GM12878 (cell line): ENCODE measurements around the gene VPS18.

Experiments
- BCL3 ChIP-seq: IDR thresholded peaks from 2 replicates; pipeline ENCODE4 v1.6.1; 2011; ENCODE audit warnings: borderline replicate concordance, low read depth, mild to moderate bottlenecking, moderate library complexity, low read length; ENCODE audit not compliant: insufficient read depth, poor library complexity, severe bottlenecking
- CTCF ChIP-seq, 3 experiments: IDR thresholded peaks in 2 of 3; conservative IDR thresholded peaks in 1 of 3; 2 replicates each; pipeline ENCODE4 v1.5.1; 2011; ENCODE audit warnings: low read depth in 3 of 3, low read length in 3 of 3, mild to moderate bottlenecking in 3 of 3, control low read depth in 2 of 3, moderate library complexity in 2 of 3, inconsistent platforms in 1 of 3, mixed read lengths in 1 of 3; ENCODE audit not compliant: control insufficient read depth in 2 of 3, insufficient read depth in 1 of 3; ENCODE audit errors: extremely low read depth in 1 of 3
- FOS ChIP-seq: IDR thresholded peaks from 3 replicates; pipeline ENCODE4 v1.6.1; 2011; ENCODE audit warnings: borderline replicate concordance; ENCODE audit not compliant: insufficient read length; ENCODE audit errors: extremely low read depth
- HDAC2 ChIP-seq: fragments of 200-600 bp; sonication (generic); IDR thresholded peaks from 2 replicates; pipeline ENCODE4 v1.6.1; 2017
- MAX ChIP-seq: IDR thresholded peaks from 2 replicates; pipeline ENCODE4 v1.6.1; 2012; ENCODE audit warnings: low read depth, low read length, improper control_type of control experiment
- PAX8 ChIP-seq: fragments of 450-650 bp; IDR thresholded peaks from 2 replicates; pipeline ENCODE4 v1.6.1; 2017; ENCODE audit warnings: mild to moderate bottlenecking, moderate library complexity
- POLR2A ChIP-seq: IDR thresholded peaks from 2 replicates; pipeline ENCODE4 v1.6.1; 2011; ENCODE audit warnings: low read depth, mild to moderate bottlenecking, low read length
- POLR2AphosphoS5 ChIP-seq: IDR thresholded peaks from 2 replicates; pipeline ENCODE4 v1.6.1; 2011; ENCODE audit warnings: mild to moderate bottlenecking, low read length, inconsistent platforms
- RCOR1 ChIP-seq: conservative IDR thresholded peaks from 2 replicates; pipeline ENCODE4 v1.6.1; 2012; ENCODE audit warnings: low read depth, low read length, improper control_type of control experiment
- SIN3A ChIP-seq: IDR thresholded peaks from 2 replicates; pipeline ENCODE4 v1.6.1; 2012; ENCODE audit warnings: low read depth, low read length, improper control_type of control experiment
- SMC3 ChIP-seq: IDR thresholded peaks from 2 replicates; pipeline ENCODE4 v1.6.1; 2011; ENCODE audit warnings: low read length, improper control_type of control experiment, borderline replicate concordance
- SUZ12 ChIP-seq: fragments of 200-600 bp; sonication (generic); IDR thresholded peaks from one replicate; pipeline ENCODE4 v1.6.1; 2018; ENCODE audit warnings: antibody characterized with exemption, mild to moderate bottlenecking; ENCODE audit not compliant: unreplicated experiment
- TAF1 ChIP-seq: IDR thresholded peaks from 2 replicates; pipeline ENCODE4 v1.6.1; 2011; ENCODE audit warnings: mild to moderate bottlenecking, low read depth, low read length, borderline replicate concordance
- ZNF274 ChIP-seq: IDR thresholded peaks from one replicate; pipeline ENCODE4 v1.8.0; 2011; ENCODE audit not compliant: insufficient read length, insufficient read depth

GRCh38 chr15:40940296-40940801, 46.1 kb downstream of the VPS18 start:
- TF ChIP-seq CTCF (IDR thresholded peaks at IDR 0.05 in 2 of 3, conservative IDR thresholded peaks at IDR 0.05 in 1 of 3; ENCODE audit: control insufficient read depth in 2 of 3, extremely low read depth in 1 of 3, insufficient read depth in 1 of 3, low read depth in 3 of 3, low read length in 3 of 3), result no peak
- no peak for TF ChIP-seq PAX8
- no peak for TF ChIP-seq TAF1
- no peak for TF ChIP-seq MAX
- TF ChIP-seq ZNF274, result no peak
- TF ChIP-seq POLR2A, result no peak
- TF ChIP-seq FOS, result no peak
- no peak for TF ChIP-seq RCOR1
- no peak for TF ChIP-seq SIN3A
- TF ChIP-seq HDAC2, result no peak
- TF ChIP-seq SUZ12, result no peak
- no peak for TF ChIP-seq SMC3
- TF ChIP-seq BCL3, result no peak
- TF ChIP-seq POLR2AphosphoS5, result no peak; the same call in none of the 2 replicates
